GM21723 (cell line): ENCODE data around the gene ZBTB22.
"Not testable (repeated sequence)": the region's sequence is repeated elsewhere in the genome, so short reads cannot be mapped to it uniquely, and the experiment has no call there.

ENCODE experiments used
- ATAC-seq: cut with Tn5 transposase; IDR thresholded peaks from one replicate; pipeline ENCODE4 v1.9.1; 2021; ENCODE audit warnings: mild to moderate bottlenecking, moderate library complexity; ENCODE audit not compliant: unreplicated experiment

Gene ZBTB22

DNA sequence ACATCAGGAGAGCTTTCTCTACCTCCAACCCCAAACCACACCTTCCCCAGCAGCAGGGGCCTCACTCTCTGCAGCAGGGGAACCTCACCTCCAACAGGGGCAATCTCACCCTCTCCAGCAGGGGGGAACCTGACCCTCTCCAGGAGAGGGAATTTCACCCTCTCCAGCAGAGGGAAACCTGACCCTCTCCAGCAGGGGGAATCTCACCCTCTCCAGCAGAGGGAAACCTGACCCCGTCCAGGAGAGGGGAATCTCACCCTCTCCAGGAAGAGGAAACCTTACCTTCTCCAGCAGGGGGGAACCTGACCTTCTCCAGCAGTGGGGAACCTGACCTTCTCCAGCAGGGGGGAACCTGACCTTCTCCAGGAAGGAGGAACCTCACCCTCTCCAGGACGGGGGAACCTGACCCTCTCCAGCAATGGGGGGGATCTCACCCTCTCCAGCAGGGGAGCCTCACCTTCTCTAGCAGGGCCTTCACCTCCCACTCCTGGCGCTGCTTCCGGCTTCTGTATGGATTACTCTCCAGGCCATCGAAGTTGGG is 37.5 kb downstream of the ZBTB22 start:
- ATAC-seq = no peak

DNA sequence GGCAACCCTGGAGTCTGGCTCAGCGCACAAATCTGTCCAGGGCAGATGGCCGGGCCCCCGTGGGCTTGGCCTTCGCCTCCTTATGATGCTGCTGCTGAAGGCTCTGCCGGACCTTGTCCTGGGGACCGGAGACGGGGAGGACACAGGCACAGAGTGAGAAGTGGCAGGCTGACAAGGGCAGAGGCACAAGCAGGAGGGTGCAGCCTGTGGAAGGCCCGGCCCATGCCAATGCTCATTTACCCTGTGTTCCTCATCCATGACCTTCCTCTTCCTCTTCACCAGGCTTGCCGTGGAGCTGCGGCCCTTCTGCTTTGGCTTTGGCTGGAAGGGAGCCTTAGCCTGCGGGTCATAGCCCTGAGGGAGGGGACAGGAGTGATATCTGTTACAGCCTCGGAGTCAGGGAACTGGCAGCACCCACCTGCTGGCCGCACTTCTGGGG is 38.3 kb downstream of the ZBTB22 start:
- no peak for ATAC-seq

DNA sequence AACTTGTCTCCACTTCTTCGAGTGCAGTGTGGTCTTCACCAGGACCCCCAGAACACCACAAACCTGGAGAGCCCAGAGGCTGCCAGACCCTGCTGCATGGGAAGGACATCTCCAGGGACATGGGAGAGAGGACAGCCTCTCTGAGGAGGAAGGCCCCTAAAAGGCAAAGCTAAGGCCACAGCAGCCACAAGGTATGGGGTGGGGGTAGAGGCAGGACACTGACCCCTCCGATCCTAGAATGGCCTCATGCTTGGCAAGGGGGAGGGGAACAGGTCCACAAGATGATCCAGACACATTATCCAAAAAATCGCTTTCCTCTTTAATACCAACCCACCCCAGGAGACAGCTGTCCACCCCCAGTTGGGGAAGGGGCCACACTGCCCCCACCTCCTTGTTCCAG is 38.7 kb downstream of the ZBTB22 start:
- no peak for ATAC-seq

DNA sequence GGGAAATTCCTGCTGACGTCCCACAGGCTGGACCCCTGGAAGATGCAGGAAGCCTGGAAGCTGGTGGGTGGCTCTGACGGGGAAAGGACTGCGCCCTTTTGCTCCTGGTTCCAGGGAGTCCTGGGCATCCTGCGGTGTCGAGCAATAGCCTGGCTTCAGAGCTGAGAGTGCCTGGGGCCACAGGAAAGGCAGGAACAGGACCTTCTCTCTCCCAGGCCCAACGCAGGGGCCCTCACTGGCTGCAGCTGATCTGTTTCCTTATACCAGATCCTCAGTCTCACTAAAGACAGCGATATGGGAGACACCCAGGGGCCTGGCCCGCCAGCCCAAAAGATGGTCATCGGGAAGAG is 39.2 kb downstream of the ZBTB22 start:
- ATAC-seq = no peak

DNA sequence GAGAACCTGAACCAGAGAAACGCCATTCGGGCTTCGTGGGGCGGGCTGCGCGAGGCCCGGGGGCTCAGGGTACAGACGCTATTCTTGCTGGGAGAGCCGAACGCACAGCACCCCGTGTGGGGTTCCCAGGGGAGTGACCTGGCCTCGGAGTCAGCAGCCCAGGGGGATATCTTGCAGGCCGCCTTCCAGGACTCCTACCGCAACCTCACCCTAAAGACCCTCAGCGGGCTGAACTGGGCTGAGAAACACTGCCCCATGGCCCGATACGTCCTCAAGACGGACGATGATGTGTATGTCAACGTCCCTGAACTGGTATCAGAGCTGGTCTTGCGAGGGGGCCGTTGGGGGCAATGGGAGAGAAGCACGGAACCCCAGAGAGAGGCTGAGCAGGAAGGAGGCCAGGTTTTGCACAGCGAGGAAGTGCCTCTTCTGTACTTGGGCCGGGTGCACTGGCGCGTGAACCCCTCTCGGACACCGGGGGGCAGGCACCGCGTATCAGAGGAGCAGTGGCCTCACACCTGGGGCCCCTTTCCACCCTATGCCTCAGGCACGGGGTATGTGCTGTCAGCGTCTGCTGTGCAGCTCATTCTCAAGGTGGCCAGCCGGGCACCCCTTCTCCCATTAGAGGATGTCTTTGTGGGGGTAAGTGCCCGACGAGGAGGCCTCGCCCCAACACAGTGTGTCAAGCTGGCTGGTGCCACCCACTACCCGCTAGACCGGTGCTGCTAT is 39.7 kb downstream of the ZBTB22 start:
- ATAC-seq = peak; percentile 19

DNA sequence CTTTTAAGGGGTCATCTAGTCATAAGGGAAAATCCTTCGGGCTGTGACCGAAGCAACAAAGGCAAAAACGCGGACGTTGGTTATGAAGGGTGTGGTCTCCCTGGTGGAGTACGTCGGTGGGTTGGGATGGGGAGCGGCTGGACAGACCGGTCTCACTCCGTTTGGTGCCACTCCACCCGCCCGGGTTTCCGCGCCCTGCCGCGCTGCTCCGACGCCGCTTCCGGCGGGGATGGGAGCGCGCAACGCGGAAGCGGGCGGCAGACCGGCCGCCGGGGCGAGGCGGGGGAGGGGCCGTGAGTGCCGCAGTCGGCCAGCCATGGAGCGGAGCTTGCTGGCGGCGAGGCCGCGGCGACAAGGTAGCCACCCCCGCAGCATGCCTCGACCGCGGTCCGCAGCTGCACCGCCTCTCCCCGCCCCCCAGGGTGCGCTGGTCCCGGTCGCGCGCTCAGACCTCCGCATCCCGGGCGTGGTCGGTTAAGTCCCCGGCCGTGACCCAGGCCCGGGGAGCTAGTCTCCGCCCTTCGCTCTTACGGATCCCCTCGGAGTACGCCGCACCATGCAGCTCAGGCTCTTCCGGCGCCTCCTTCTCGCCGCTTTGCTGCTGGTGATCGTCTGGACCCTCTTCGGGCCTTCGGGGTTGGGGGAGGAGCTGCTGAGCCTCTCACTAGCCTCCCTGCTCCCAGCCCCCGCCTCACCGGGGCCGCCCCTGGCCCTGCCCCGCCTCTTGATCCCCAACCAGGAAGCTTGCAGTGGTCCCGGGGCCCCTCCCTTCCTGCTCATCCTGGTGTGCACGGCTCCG is 40.5 kb downstream of the ZBTB22 start, which contains the start of gene B3GALT4:
TSS of gene B3GALT4 (plus strand) at position 260 of the 799 bp plus-strand sequence. CDS start at position 557, 297 bp downstream.
- ATAC-seq = peak; percentile 68

DNA sequence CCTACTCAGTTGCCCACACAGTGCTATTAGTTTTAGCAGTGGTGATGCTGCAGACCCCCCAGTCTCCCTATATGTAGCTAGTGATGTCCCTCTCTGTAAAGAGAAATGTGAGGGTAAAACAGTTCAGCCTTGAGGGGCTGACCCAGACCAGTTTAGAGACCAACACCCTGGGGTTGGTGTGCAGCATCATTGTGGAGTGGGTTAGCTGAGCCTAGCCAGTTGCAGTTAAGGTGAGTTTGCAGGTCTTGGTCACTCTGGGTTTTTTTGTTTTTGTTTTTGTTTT is 41.0 kb downstream of the ZBTB22 start:
- ATAC-seq = no peak

DNA sequence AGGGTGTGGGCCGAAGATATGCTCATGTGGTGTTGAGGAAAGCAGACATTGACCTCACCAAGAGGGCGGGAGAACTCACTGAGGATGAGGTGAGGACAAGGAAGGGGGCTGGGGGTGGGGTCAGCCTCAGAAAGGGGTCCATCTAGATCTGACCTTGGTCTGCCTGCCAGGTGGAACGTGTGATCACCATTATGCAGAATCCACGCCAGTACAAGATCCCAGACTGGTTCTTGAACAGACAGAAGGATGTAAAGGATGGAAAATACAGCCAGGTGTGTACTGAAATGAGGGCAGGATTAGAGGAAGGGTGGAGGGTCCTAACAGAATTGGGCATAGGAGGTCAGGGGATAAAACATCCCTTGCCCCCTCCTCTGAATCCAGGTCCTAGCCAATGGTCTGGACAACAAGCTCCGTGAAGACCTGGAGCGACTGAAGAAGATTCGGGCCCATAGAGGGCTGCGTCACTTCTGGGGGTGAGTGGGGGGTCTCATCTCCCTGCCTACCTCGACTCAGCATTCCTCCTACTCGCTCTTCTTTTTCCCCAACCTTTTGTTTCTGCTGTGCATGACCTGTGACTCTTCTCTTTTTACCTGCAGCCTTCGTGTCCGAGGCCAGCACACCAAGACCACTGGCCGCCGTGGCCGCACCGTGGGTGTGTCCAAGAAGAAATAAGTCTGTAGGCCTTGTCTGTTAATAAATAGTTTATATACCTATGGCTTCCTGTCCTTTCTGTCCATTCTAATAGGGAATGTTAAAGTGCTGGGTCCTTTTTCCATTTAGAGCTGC is 41.6 kb downstream of the ZBTB22 start:
- not testable (repeated sequence) for ATAC-seq

DNA sequence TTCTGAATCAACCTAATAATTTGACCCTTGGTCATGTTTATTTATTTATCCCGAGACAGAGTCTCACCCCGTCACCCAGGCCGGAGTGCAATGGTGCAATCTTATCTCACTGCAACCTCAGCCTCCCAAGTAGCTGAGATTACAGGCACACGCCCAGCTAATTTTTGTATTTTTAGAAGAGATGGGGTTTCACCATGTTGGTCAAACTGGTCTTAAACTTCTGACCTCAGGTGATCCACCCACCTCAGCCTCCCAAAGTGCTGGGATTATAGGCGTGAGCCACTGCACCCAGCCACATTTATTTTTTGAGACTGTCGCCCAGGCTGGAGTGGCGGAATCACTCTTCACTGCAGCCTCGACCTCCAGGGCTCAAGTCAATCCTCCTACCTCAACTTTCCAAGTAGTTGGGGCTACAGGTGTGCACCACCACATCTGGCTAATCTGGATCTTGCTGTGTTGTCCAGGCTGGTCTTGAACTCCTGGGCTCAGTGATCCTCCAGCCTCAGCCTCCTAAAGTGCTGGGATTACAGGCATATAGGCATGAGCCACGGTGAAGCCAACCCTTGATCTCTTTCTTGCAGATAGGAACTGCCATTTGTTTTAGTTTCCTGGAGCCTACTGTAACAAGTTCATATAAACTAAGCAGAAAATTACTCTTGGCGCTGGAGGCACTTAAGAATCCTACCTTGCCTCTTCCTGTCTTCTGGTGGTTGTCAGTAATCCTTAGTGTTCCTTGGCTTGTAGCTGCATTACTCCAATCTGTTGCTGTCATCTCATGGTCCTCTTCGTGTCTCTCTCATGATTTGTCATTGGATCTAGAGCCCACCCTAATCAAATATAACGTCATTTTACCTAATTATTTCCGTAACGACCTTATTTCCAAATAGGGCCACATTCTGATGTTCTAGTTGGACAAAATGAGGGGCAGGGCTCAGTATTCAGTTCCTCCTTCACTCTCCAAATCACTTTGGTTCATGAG is 43.3 kb downstream of the ZBTB22 start:
- ATAC-seq = no peak

DNA sequence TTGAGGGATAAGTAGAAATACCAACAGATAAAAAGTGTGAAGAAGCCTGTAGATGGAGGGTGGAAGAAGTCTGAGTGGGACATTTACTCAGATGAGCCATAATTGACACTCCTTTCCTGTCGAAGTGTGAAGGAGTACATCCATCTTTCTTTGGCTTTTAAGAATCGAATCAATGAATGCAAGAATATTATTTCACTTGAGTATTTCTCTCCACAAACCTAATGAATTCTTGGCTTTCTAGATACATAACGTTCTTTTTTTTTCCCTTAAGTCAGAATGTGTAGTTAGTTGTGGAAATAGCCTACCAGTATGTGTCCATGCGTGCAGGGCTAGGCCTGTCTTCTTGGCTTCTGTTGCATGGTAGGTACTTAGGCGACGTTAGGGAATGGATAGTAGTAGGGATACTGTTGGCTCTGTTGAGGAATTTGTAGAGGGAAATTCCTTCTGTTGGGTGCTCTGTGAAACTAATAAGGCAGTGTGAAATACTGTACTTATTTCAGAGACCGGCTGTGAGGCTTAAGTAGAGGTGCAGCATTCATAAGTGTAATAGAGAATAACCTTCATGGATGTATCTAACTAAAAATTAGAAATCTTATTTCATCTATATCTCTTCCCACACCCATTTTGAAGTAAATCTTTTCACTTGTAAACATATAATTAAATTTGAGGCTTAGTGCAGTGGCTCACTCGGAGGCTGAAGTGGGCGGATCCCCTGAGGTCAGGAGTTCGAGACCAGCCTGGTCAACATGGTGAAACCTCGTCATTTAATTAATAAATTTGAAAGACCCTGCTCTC is 44.2 kb downstream of the ZBTB22 start:
- no peak for ATAC-seq

DNA sequence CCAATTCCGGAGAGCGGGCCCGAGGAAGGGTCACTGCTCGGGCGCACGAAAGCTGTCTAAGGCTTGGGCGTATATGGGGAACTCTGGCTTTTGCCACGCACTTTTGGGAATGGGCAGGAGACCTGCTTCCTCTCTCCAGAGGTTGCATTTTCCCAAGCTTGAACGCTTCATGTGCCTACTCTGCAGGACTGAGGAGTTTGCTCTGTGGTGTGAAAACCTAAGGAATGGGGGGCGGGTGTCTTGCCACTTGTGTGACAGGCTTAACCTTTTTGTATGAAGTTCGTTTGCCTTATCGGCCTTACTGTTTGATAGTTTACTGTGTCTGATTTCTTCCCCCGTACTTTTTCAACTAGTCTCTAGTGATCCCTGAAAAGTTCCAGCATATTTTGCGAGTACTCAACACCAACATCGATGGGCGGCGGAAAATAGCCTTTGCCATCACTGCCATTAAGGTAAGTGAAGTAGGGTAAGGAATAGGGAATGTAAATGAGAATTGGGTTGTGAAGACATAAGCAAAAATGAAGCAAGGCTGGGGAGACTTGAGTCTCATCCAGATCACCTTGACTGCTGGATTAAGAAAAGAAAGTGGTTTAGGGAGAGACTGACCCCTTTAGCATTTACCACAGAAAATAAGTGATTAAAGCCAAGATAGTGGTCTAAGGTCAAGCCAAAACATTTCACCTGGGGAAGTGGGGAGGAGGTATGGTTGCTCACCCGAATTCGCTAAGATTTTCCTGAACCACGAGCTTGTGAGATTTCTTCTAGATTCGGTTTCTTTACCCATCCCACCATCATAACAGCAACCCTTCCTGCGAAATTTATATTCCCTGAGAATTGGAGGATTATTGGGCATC is 45.0 kb downstream of the ZBTB22 start:
- no peak for ATAC-seq

DNA sequence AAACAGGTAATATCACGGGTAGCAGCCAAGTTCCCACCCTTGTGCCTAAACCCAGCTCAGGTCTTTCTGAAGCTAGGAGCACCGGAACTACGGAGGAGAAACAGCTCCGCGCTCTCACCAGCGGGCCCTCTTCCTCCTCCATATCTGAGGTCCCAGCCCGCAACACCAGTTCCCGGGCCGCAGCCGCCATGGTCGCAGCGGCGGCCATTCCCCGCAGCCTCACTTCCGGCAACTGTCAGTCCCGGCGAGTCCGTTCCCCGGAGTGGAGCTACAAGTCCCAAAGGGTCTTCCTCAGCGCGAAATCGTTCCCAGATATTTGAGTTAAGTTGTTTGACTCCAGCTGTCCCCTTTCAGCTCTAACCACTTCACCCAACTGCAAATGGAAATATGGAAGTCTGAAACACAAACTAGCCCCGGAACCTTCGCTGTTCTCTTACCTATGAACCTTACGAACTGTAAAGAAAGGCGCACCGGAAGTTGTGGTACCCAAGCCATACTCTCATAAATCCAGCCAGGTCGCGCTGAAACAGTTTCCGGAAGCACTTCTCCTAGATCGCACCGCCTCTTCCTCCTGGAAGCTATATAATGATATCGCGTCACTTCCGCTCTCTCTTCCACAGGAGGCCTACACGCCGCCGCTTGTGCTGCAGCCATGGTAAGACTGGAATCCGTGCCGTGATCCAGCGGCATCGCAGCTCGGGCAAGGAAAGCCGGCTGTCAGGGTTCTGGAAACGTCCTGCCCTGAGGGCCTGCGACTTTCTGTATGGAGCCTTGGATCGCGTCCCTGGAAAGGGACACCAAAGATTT is 45.9 kb downstream of the ZBTB22 start, which contains the start of the genes RPS18 and VPS52:
TSS of gene RPS18 (plus strand) at position 608 of the 807 bp plus-strand sequence. CDS start at position 653, 45 bp downstream.
TSS of gene VPS52 (minus strand) at position 409 of the 807 bp plus-strand sequence. CDS start at position 208, 201 bp downstream.
- peak; percentile 70 for ATAC-seq

DNA sequence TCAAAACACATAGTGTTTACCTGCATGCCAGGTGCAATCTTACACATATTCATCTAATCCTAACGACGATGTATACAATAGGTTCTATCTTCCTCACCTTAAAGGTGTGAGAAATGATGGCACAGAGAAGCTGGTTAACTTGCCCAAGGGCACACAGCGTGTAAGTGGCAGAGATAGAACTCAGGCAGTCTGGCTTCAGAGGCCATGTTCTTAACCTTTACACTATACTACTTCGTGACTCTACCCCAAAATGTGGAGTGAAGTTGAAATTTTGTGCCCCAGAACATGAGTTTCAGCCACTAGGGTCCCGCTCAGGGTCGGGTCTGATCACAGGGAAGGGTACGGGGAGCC is 46.5 kb downstream of the ZBTB22 start:
- ATAC-seq = no peak
